HG02678 (cell line): ENCODE results near the gene VSTM5.
"Not testable (repeated sequence)": the region's sequence is repeated elsewhere in the genome, so short reads cannot be mapped to it uniquely, and the experiment has no call there.

Experiments used
- ATAC-seq: cut with Tn5 transposase; IDR thresholded peaks from one replicate; pipeline ENCODE4 v1.9.1; 2021; ENCODE audit warnings: mild to moderate bottlenecking, moderate library complexity; ENCODE audit not compliant: unreplicated experiment

Gene VSTM5

GRCh38 chr11:93850594-93851018 is at the start of gene VSTM5:
TSS of gene VSTM5 (minus strand) at chr11:93850618. CDS start at chr11:93850502, 116 bp downstream.
- no peak for ATAC-seq

- ATAC-seq: no peak
Measured at GRCh38 chr11:93895106-93895862, 44.9 kb upstream of the VSTM5 start.

GRCh38 chr11:93890391-93891051 is 40.1 kb upstream of the VSTM5 start:
- no peak for ATAC-seq

GRCh38 chr11:93887111-93887510 is 36.7 kb upstream of the VSTM5 start:
- ATAC-seq: no peak

GRCh38 chr11:93879114-93879513 is 28.7 kb upstream of the VSTM5 start:
- not testable (repeated sequence) for ATAC-seq

- no peak for ATAC-seq
Measured at GRCh38 chr11:93875637-93876036, 25.2 kb upstream of the VSTM5 start.

GRCh38 chr11:93871526-93871925 is 21.1 kb upstream of the VSTM5 start:
- no peak for ATAC-seq

- ATAC-seq: no peak
Measured at GRCh38 chr11:93870616-93871015, 20.2 kb upstream of the VSTM5 start.

- no peak for ATAC-seq
Measured at GRCh38 chr11:93869830-93870229, 19.4 kb upstream of the VSTM5 start.

- not testable (repeated sequence) for ATAC-seq
Measured at GRCh38 chr11:93868404-93868803, 18.0 kb upstream of the VSTM5 start.

GRCh38 chr11:93861808-93862207 is 11.4 kb upstream of the VSTM5 start:
- ATAC-seq: no peak

- ATAC-seq: no peak
Measured at GRCh38 chr11:93858121-93858775, 7.8 kb upstream of the VSTM5 start.

- ATAC-seq: no peak
Measured at GRCh38 chr11:93857413-93858120, 7.1 kb upstream of the VSTM5 start.

GRCh38 chr11:93852242-93852641 is 1.8 kb upstream of the VSTM5 start:
- ATAC-seq: no peak

- ATAC-seq: no peak
Measured at GRCh38 chr11:93849751-93850593, 446 bp downstream of the VSTM5 start.

- ATAC-seq: no peak
Measured at GRCh38 chr11:93849201-93849600, 1.2 kb downstream of the VSTM5 start.

GRCh38 chr11:93846411-93846810 is 4.0 kb downstream of the VSTM5 start:
- ATAC-seq: no peak

- no peak for ATAC-seq
Measured at GRCh38 chr11:93845181-93846092, 5.0 kb downstream of the VSTM5 start.

GRCh38 chr11:93844568-93844967 is 5.8 kb downstream of the VSTM5 start:
- ATAC-seq: no peak
